ENCODE data around the gene SHISA8. TPM values are rescaled to one million over a fixed set of nuclear protein-coding genes. Genes with fewer than 3 reads are reported as not detected.
A peak's percentile ranks its signal among the peaks of the same experiment; 100 is the strongest.

The SHISA8 gene
- total and polyA plus RNA-seq, 8 donors, result 0.15 TPM; not detected in 7

- H3K27ac ChIP-seq, result peak overlapping the region in 3 of 5 donors; percentile 13 to 54 (median 21)
- H3K4me3 ChIP-seq, result peak overlapping the region; percentile 45 to 62 (median 52)
- WGBS, 5 donors, result 2 to 5% (median 3%) methylated on average over 30 to 62 of the region's 62 CpGs
- H3K27me3 ChIP-seq, result peaks cover 6 to 84% (median 47%) of the 10 kb centered on the region in 3 donors
- no peaks in the 10 kb centered on the region for H3K36me3 ChIP-seq
- TF ChIP-seq EP300 (IDR thresholded peaks at IDR 0.05) (no peak), POLR2AphosphoS5 (IDR thresholded peaks at IDR 0.05) (no peak), POLR2A (IDR thresholded peaks at IDR 0.05) (no peak)
- TF ChIP-seq, protein P1, sequence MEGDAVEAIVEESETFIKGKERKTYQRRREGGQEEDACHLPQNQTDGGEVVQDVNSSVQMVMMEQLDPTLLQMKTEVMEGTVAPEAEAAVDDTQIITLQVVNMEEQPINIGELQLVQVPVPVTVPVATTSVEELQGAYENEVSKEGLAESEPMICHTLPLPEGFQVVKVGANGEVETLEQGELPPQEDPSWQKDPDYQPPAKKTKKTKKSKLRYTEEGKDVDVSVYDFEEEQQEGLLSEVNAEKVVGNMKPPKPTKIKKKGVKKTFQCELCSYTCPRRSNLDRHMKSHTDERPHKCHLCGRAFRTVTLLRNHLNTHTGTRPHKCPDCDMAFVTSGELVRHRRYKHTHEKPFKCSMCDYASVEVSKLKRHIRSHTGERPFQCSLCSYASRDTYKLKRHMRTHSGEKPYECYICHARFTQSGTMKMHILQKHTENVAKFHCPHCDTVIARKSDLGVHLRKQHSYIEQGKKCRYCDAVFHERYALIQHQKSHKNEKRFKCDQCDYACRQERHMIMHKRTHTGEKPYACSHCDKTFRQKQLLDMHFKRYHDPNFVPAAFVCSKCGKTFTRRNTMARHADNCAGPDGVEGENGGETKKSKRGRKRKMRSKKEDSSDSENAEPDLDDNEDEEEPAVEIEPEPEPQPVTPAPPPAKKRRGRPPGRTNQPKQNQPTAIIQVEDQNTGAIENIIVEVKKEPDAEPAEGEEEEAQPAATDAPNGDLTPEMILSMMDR (IDR thresholded peaks at IDR 0.05), result no peak
- intact Hi-C loops (cut with DNase I; ENCODE audit: low total_unique reads), result no loop called here
- peaks cover 17 to 41% (median 32%) of the 10 kb centered on the region in 4 donors for H3K4me1 ChIP-seq
- peak; percentile 70 to 84 for DNase-seq
- no peaks in the 10 kb centered on the region for H3K9me3 ChIP-seq
Measured at GRCh38 chr22:41919357-41920224, 4.7 kb upstream of the SHISA8 start.

GRCh38 chr22:41917903-41918791 lies 3.3 kb upstream of the SHISA8 start:
- H3K27ac ChIP-seq, result no peak overlapping the region
- no peaks in the 10 kb centered on the region for H3K9me3 ChIP-seq
- TF ChIP-seq, protein P1 (IDR thresholded peaks at IDR 0.05), result no peak
- TF ChIP-seq POLR2A (IDR thresholded peaks at IDR 0.05) (no peak), POLR2AphosphoS5 (IDR thresholded peaks at IDR 0.05) (no peak), EP300 (IDR thresholded peaks at IDR 0.05) (no peak)
- peaks cover 25 to 50% (median 41%) of the 10 kb centered on the region in 4 donors for H3K4me1 ChIP-seq
- intact Hi-C loops (cut with DNase I; ENCODE audit: low total_unique reads), result no loop called here
- DNase-seq, result peak; percentile 58 to 85
- WGBS, 5 donors, result 57 to 69% (median 66%) methylated on average over 15 to 23 of the region's 23 CpGs
- no peaks in the 10 kb centered on the region for H3K36me3 ChIP-seq
- peaks cover 13 to 84% (median 61%) of the 10 kb centered on the region in 3 donors for H3K27me3 ChIP-seq
- H3K4me3 ChIP-seq, result no peak overlapping the region

DNA sequence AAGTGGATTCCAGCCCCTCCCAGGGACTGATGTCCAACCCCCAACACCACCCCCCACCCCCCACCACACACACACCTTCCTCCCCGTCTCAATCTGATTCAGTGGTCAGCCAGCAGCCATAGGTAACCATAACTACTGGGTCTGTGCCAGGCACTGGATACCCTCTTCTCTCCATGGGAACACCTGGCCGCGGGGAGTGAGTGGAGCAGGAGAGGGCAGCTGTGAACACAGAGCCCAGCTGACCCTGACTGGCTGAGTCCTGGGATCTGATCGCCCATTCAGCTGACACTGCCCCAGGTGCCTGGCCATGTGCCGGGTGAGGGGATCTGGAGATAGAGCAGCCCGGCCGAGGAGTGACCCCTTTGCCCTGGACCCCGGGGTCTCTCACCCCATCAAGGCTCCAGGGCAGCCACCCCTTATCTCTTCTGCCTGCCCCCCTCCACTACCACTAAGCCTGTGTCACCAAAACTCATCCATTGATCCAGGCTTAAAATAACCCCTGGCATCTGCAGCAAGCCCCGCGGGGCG lies 2.6 kb upstream of the SHISA8 start:
- intact Hi-C loops (cut with DNase I; ENCODE audit: low total_unique reads), result no loop called here

More for the DNA sequence above, 2.6 kb upstream of the SHISA8 start:
- TF ChIP-seq POLR2AphosphoS5 (IDR thresholded peaks at IDR 0.05) (no peak), POLR2A (IDR thresholded peaks at IDR 0.05) (no peak), EP300 (IDR thresholded peaks at IDR 0.05) (no peak)
- TF ChIP-seq, protein P1 (IDR thresholded peaks at IDR 0.05), result no peak
- Histone ChIP-seq H3K4me3 (no peak overlapping the region), H3K27me3 (peaks cover 13 to 87% (median 68%) of the 10 kb centered on the region in 3 donors), H3K4me1 (peaks cover 25 to 50% (median 41%) of the 10 kb centered on the region in 4 donors), H3K9me3 (no peaks in the 10 kb centered on the region), H3K36me3 (no peaks in the 10 kb centered on the region), H3K27ac (no peak overlapping the region)
- WGBS, 5 donors, result 55 to 69% (median 62%) methylated on average over 8 to 11 of the region's 11 CpGs
- no peak for DNase-seq

Measured in stomach (tissue), 9 donors.